Activated CD4-positive, alpha-beta T cell treated with anti-CD3 and anti-CD28 coated beads, Interleukin-2, amount 50 U/mL, for 4 hours (primary cell): ENCODE measurements around the gene AMER3.

ENCODE experiments used
- DNase-seq, 2 experiments: peaks; one replicate each; pipeline ENCODE4 v3.0.0-alpha.2; 2020

Gene AMER3

GRCh38 chr2:130756053-130756873 lies 923 bp downstream of the AMER3 start:
- DNase-seq: no peak

- no peak for DNase-seq
These were observed 1.7 kb downstream of the AMER3 start for GRCh38 chr2:130756874-130757668.

GRCh38 chr2:130759906-130760753 lies 4.8 kb downstream of the AMER3 start:
- no peak for DNase-seq

GRCh38 chr2:130760754-130761751 lies 5.7 kb downstream of the AMER3 start:
- no peak for DNase-seq

- DNase-seq: no peak
These were observed 6.9 kb downstream of the AMER3 start for GRCh38 chr2:130762031-130762909.

- DNase-seq: no peak
These were observed 7.6 kb downstream of the AMER3 start for GRCh38 chr2:130762910-130763385.

GRCh38 chr2:130763405-130763804 lies 8.1 kb downstream of the AMER3 start:
- DNase-seq: no peak

- DNase-seq: no peak
These were observed 8.9 kb downstream of the AMER3 start for GRCh38 chr2:130764035-130764820.

- no peak for DNase-seq
These were observed 9.4 kb downstream of the AMER3 start for GRCh38 chr2:130764821-130765115.

- DNase-seq: no peak
These were observed 10.1 kb downstream of the AMER3 start for GRCh38 chr2:130765464-130765863.

GRCh38 chr2:130766037-130766436 lies 10.7 kb downstream of the AMER3 start:
- no peak for DNase-seq

GRCh38 chr2:130766711-130767407 lies 11.5 kb downstream of the AMER3 start:
- DNase-seq: no peak

- no peak for DNase-seq
These were observed 12.1 kb downstream of the AMER3 start for GRCh38 chr2:130767408-130767775.

- no peak for DNase-seq
These were observed 13.0 kb downstream of the AMER3 start for GRCh38 chr2:130768191-130768855.

GRCh38 chr2:130769343-130769907 lies 14.1 kb downstream of the AMER3 start:
- DNase-seq: no peak

GRCh38 chr2:130776550-130776949 lies 21.2 kb downstream of the AMER3 start:
- no peak for DNase-seq

GRCh38 chr2:130778781-130779180 lies 23.4 kb downstream of the AMER3 start:
- DNase-seq: no peak

- DNase-seq: no peak
These were observed 30.2 kb downstream of the AMER3 start for GRCh38 chr2:130785466-130786055.
